DMS 273 treated with DMSO at 0.1 percent for 48 hours (cell line): ENCODE data around the gene SETD1A.
"Not testable (repeated sequence)": the region's sequence is repeated elsewhere in the genome, so short reads cannot be mapped to it uniquely, and the experiment has no call there.

Experiments used
- DNase-seq: peaks from one replicate; lab custom pipeline; 2025; lab: John Stamatoyannopoulos, UW

SETD1A gene

GRCh38 chr16:30929167-30929566 lies 28.4 kb upstream of the SETD1A start:
- no peak for DNase-seq

DNA sequence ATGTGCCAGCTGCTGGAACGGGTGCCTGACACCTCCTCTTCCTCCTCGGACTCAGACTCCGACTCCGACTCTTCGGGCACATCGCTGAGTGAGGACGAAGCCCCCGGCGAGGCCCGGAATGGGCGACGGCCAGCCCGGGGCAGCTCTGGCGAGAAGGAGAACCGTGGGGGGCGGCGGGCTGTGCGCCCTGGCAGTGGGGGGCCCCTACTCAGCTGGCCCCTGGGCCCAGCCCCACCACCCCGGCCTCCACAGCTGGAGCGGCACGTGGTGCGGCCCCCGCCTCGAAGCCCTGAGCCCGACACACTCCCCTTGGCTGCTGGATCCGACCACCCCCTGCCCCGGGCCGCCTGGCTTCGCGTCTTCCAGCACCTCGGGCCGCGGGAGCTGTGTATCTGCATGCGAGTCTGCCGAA lies 27.4 kb upstream of the SETD1A start:
- DNase-seq: no peak

DNA sequence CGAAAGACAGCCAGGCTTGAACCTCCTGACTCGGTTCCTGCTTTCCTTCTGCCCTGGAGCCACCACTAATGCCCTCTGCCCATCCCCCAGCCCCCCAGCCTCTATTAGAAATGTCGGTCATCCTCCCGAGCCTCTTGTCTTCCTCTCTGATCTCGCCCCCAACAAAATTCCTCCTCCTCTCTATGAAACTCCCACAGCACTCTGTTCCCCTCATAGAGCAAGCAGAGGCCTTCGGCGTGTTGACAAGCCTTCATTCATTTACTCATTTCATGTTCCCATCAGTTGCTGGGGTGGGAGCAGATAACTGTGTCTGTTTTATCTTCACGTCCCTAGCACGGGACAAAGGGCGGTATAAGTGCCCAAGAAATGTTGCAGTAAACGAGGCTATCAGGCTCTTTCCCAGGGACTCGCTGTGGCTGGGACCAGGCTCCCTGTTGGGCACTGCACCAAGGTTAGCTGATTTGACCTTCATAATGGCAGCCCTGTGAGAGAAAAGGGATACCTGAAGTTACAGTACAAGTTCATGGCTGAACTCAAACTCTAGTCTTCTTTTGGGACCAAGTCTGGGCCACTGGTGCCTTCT lies 26.4 kb upstream of the SETD1A start:
- DNase-seq: no peak

GRCh38 chr16:30934827-30935557 lies 22.6 kb upstream of the SETD1A start:
- DNase-seq: no peak

- no peak for DNase-seq
Measured at GRCh38 chr16:30937692-30938091, 19.9 kb upstream of the SETD1A start.

DNA sequence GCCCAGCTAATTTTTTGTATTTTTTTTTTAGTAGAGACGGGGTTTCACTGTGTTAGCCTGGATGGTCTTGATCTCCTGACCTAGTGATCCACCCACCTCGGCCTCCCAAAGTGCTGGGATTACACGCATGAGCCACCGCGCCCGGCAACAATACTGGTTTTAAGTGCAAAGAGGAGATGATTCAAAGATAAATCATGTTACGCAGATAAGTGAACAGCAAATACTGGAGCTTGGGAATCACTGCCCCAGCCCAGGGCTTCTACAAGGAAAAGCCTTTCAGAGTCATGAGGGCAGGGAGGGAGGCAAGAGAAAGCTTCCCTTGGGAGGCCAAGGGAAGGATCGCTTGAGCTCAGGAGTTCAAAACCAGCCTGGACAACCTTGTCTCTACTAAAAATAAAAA lies 18.0 kb upstream of the SETD1A start:
- DNase-seq: not testable (repeated sequence)

DNA sequence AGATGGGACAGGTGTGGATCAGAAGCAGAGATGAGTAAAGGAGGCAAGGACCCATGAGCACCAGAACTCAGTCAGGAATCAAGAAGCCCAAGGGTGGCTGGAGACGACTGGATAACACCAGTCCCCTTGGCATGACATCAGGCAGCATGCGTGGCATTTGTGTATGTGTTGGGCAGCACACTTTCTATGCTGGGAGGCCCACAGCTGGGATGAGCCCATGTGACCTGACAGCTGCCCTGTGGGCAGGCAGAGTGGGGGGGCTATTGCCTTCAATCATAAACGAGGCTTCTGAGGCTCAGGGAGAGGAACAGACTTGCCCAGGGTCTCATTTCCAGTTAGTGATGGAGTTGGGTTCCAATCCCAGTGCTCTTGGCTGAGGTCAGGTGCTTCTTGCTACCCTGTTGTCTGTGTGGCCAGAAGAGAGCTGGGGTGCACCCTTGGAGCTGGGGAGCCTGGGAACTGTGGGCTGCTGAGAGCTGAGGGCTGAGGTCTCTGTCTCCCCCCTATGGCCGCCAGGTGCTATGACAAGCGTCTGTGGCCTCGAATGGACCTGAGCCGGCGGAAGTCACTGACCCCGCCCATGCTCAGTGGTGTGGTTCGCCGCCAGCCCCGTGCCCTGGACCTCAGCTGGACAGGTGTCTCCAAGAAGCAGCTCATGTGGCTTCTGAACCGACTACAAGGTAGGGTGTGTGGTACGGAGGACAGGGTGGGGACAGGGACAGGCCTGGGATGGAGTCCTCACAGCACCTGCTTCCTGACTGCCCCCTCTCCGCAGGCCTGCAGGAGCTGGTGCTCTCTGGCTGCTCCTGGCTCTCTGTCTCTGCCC lies 15.7 kb upstream of the SETD1A start:
- no peak for DNase-seq

GRCh38 chr16:30942426-30942806 lies 15.1 kb upstream of the SETD1A start:
- no peak for DNase-seq

DNA sequence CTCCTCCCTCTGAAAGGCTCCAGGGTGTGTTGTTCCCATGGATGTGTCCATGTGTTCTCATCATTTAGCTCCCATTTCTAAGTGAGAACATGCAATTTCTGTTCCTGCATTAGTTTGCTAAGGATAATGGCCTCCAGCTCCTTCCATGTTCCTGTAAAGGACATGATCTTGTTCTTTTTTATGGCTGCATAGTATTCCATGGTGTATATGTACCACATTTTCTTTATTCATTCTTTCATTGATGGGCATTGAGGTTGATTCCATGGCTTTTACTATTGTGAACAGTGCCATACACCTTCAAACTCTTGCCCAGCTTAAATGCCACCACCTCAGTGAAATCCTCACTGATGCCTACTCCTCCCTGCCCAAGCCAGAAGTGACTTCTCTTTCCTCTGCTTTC lies 13.2 kb upstream of the SETD1A start:
- DNase-seq: no peak

GRCh38 chr16:30946671-30947540 lies 10.6 kb upstream of the SETD1A start:
- DNase-seq: no peak

GRCh38 chr16:30947541-30947858 lies 10.1 kb upstream of the SETD1A start:
- DNase-seq: no peak

DNA sequence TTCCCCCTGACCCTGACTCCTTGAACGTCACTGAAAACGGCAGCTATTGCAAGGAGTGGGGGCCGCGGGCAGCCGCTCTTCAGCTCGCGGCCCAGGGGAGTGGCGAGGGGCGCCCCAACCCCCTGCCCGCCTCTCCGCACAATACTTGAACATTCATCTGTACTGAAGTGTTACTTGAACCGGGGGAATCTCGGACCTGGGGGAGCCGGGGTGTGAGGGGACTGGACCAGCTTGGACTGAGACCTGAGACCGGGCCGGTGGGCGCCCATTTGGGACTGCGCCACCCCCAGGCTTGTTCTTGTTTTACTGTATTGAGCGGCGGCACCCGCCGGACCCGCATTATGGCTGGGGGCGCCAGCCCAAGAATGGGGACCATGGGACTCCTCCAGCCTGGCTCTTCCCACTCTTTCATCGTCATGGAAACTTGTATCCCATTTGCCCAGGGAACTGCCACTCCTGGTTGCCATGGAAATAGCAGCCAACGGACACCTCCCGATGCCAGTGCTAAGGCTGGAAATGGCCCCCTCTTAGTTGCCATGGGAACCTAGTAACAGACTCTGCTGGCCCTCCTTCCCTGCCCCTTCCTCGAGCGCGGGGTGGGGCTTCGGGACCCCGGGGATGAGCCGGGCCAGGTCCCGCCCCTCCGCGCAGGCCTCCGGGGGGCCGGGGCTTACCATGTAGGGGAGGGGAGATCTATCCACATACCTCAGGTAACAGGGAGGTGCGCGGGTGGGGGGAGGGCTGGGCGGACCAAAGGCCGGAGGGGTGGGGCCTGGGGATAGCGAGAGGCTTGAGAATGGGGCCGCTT lies 9.5 kb upstream of the SETD1A start:
- peak; percentile 96 for DNase-seq

DNA sequence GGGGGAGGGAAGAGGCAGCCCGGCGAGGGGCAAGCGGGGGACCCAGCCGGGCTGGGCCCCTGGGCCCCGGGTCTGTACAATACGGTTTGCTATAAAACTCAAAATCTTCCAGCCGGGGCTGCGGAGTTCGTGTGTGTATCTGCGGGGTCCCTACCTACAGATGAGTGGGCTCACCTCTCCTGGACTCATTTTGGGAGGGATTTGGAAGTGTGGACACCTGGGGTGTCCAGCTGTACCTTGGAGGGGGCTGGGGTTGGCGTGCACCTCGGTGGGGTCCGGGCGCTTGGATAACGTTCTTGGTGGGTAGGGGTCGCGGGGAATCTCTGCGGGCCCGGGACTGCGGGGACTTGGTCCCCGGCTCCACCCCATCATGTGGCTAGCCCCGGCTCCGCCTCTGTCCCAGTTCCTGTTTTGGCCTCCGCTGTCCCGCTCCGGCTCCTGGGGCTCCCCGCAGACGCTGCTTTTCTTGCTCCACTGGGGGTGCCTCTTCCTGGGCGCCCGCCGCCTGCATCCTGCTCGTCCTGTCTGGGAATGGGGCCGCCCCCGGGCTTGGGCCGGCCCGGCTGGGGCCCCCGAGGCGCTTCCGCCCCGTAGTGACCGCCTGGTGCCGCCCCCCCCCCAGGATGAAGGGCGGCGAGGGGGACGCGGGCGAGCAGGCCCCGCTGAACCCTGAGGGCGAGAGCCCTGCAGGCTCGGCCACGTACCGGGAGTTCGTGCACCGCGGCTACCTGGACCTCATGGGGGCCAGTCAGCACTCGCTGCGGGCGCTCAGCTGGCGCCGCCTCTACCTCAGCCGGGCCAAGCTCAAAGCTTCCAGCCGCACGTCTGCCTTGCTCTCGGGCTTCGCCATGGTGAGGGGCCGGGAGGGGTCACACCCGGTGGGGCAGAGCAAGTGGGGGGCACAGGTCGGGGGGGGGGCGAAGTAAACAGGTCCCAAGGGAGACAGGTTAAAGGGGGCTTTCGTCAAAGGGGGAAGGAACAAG lies 8.6 kb upstream of the SETD1A start, which contains the start of gene ORAI3:
Gene ORAI3, plus strand, starts transcription at position 402 of the 983 bp plus-strand sequence. Its CDS starts 222 bp downstream, at position 624.
- peak; percentile 14 for DNase-seq

- peak; percentile 5 for DNase-seq
Measured at GRCh38 chr16:30949650-30950515, 7.7 kb upstream of the SETD1A start.

DNA sequence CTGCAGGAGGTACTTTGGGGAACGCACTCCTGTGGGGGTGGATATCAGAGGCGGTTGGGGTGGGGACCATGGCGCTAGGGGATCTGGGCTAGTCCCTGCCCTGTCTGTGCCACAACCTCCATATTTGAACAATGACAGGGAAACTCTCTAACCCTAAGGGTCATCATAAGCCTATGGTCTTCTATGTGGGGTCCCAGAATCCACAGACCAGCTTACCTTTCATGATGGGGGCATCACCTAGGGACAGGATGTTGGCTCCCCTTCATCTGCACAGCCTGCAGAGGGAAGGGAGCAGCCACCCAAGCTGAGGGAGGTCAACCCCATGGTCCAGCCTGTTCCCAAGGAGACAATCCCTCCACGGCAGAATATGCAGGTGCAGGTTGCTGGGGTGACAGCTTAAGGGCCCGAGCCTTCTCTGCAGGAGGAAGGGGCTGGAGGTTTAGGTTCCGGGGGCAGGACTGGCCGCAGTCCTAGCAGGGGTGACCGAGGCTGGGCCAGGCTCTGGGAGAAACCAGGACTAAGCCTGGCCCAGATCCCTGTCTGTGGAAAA lies 7.0 kb upstream of the SETD1A start:
- DNase-seq: no peak

DNA sequence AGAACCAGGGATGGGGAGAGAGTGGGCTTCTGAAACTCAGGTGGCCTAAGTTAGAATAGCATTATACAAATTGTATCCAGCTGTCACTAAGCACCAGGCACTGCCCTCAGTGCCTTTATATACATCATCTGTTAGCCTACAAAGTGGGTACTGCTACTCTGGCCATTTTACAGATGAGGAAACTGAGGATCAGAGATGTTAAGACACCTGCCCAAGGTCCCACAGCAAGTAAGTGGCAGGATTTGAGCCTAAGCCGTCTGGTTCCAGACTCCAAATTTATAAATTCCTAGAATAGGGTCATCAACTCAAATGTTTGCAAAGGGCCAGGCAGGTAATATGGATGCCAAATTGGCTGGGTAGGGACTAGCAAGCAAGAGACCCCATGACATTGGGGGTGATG lies 6.4 kb upstream of the SETD1A start:
- no peak for DNase-seq

GRCh38 chr16:30951750-30952149 lies 5.8 kb upstream of the SETD1A start:
- DNase-seq: no peak

DNA sequence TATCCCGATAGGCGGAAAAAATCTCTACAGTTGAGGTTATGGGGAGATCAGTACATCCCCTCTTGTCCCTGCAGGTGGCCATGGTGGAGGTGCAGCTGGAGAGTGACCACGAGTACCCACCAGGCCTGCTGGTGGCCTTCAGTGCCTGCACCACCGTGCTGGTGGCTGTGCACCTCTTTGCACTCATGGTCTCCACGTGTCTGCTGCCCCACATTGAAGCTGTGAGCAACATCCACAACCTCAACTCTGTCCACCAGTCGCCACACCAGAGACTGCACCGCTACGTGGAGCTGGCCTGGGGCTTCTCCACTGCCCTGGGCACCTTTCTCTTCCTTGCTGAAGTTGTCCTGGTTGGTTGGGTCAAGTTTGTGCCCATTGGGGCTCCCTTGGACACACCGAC lies 4.4 kb upstream of the SETD1A start:
- no peak for DNase-seq
